GM12801 (cell line): ENCODE results near the gene APIP.

ENCODE experiments used
- CTCF ChIP-seq: IDR thresholded peaks from one replicate; pipeline ENCODE4 v1.5.1; 2011; ENCODE audit warnings: control low read depth; ENCODE audit not compliant: insufficient read length; ENCODE audit errors: extremely low read depth

APIP gene

GRCh38 chr11:34851916-34852315 lies 64.3 kb downstream of the APIP start:
- TF ChIP-seq CTCF = no peak

GRCh38 chr11:34850334-34850733 lies 65.8 kb downstream of the APIP start:
- TF ChIP-seq CTCF = no peak

GRCh38 chr11:34846467-34846866 lies 69.7 kb downstream of the APIP start:
- no peak for TF ChIP-seq CTCF

- TF ChIP-seq CTCF = no peak
These were observed 71.6 kb downstream of the APIP start for GRCh38 chr11:34844463-34845112.

GRCh38 chr11:34843271-34843670 lies 72.9 kb downstream of the APIP start:
- no peak for TF ChIP-seq CTCF

GRCh38 chr11:34840736-34841386 lies 75.3 kb downstream of the APIP start:
- TF ChIP-seq CTCF = no peak

- no peak for TF ChIP-seq CTCF
These were observed 76.2 kb downstream of the APIP start for GRCh38 chr11:34839969-34840368.
